Measurements from ENCODE around the gene SPDEF. TPM values are rescaled to one million over a fixed set of nuclear protein-coding genes. Genes with fewer than 3 reads are reported as not detected.

Gene SPDEF
- total and polyA plus RNA-seq, 10 of the 15 experiments (the other 5 are each of a cell fraction or from before 2014, with no cell fraction given) = not detected

GRCh38 chr6:34493344-34493743, 62.8 kb downstream of the SPDEF start:
- 14% methylated on average over 4 of the region's 4 CpGs for WGBS (ENCODE audit: insufficient coverage, insufficient replicate concordance, low lambda C conversion rate, missing lambda C conversion rate)
- no peak overlapping the region for H3K27ac ChIP-seq (ENCODE audit: control insufficient read depth, insufficient read depth)
- CTCF ChIA-PET = interaction anchor here (1.1 kb wide), 1 partner anchor 33 kb away, joined by 3 read pairs; no protein-coding TSS in a partner anchor

More at GRCh38 chr6:34493344-34493743, 62.8 kb downstream of the SPDEF start:
- H3K4me3 ChIP-seq = no peak overlapping the region
- intact Hi-C loops (cut with micrococcal nuclease; ENCODE audit: unreplicated experiment) = no loop called here
- no peak for DNase-seq (ENCODE audit: low read depth, low spot score)
- ChIA-PET POLR2A (no interaction called here), SMC1A (ENCODE audit: uncharacterized antibody, unreplicated experiment) (interaction anchor here (1.0 to 1.8 kb wide), 2 partner anchors 33 to 116 kb away, joined by 3 to 5 read pairs; no protein-coding TSS in a partner anchor), RAD21 (ENCODE audit: unreplicated experiment) (interaction anchor here (1.5 kb wide), 1 partner anchor 33 kb away, joined by 4 read pairs; no protein-coding TSS in a partner anchor)
- no peaks in the 10 kb centered on the region for H3K79me2 ChIP-seq (ENCODE audit: control insufficient read depth, insufficient read depth, low read length)
- TF ChIP-seq PAX8 (IDR thresholded peaks at IDR 0.05) (no peak), RELB (IDR thresholded peaks at IDR 0.05; ENCODE audit: low read depth) (no peak), TCF7 (IDR thresholded peaks at IDR 0.05; ENCODE audit: borderline replicate concordance) (no peak), GABPA (IDR thresholded peaks at IDR 0.05; ENCODE audit: low read depth) (no peak), STAT3 (IDR thresholded peaks at IDR 0.05; ENCODE audit: low read depth, low read length) (no peak), YY1 (IDR thresholded peaks at IDR 0.05; ENCODE audit: low read depth, low read length) (no peak), SMAD1 (IDR thresholded peaks at IDR 0.05; ENCODE audit: low read depth, partially characterized antibody) (no peak), MLLT1 (IDR thresholded peaks at IDR 0.05) (no peak), JUNB (IDR thresholded peaks at IDR 0.05) (no peak)
- no peak overlapping the region for H3K9ac ChIP-seq (ENCODE audit: control insufficient read depth, insufficient read depth, low read length)
- no peak overlapping the region for H3K4me2 ChIP-seq (ENCODE audit: control insufficient read depth, insufficient read depth)
- FAIRE-seq = no peak
- H4K20me1 ChIP-seq (ENCODE audit: control insufficient read depth, insufficient read depth) = no peaks in the 10 kb centered on the region
- in situ Hi-C loops (cut with MboI) = no loop called here
- H3K27me3 ChIP-seq (replicated peaks in 1 of 2; ENCODE audit: control insufficient read depth in 2 of 2, insufficient read depth in 2 of 2, low read length in 1 of 2) = no peaks in the 10 kb centered on the region
- no TSS peak for BruUV-seq (replicated peaks)
- no peak overlapping the region for H2AFZ ChIP-seq (ENCODE audit: control insufficient read depth, low read depth, low read length)
- no peaks in the 10 kb centered on the region for H3K9me3 ChIP-seq (replicated peaks; ENCODE audit: control insufficient read depth, insufficient read depth, low read length)
- no peak for ATAC-seq
- no peaks in the 10 kb centered on the region for H3K36me3 ChIP-seq (ENCODE audit: control insufficient read depth in 2 of 2, insufficient read depth in 2 of 2, low read length in 1 of 2)
- H3K4me1 ChIP-seq (ENCODE audit: control insufficient read depth, insufficient read depth, low read length) = no peaks in the 10 kb centered on the region

Data from GM12878 (cell line).